T-helper 1 cell treated with Interleukin-12 subunit alpha and Interleukin-12 subunit beta and Interleukin-4 antibody, amounts not matched to agents 30 ng/mL and 1 ng/mL, for 36 hours (primary cell): Measurements from ENCODE around the gene PDIK1L. TPM values are rescaled to one million over a fixed set of nuclear protein-coding genes. Genes with fewer than 3 reads are reported as not detected.

Experiments used
- intact Hi-C: fragments of 100-400 bp; cut with micrococcal nuclease; formaldehyde crosslinking; loops from one replicate; pipeline ENCODE4 v1.15.1; 2024
- total RNA-seq: library from RNA; stranded (reverse); gene quantifications from 2 replicates; pipeline ENCODE4 v1.2.3, GENCODE V29; 2022

The PDIK1L gene
- total RNA-seq, 1 donor from 2014 or later: 17.4 TPM

DNA sequence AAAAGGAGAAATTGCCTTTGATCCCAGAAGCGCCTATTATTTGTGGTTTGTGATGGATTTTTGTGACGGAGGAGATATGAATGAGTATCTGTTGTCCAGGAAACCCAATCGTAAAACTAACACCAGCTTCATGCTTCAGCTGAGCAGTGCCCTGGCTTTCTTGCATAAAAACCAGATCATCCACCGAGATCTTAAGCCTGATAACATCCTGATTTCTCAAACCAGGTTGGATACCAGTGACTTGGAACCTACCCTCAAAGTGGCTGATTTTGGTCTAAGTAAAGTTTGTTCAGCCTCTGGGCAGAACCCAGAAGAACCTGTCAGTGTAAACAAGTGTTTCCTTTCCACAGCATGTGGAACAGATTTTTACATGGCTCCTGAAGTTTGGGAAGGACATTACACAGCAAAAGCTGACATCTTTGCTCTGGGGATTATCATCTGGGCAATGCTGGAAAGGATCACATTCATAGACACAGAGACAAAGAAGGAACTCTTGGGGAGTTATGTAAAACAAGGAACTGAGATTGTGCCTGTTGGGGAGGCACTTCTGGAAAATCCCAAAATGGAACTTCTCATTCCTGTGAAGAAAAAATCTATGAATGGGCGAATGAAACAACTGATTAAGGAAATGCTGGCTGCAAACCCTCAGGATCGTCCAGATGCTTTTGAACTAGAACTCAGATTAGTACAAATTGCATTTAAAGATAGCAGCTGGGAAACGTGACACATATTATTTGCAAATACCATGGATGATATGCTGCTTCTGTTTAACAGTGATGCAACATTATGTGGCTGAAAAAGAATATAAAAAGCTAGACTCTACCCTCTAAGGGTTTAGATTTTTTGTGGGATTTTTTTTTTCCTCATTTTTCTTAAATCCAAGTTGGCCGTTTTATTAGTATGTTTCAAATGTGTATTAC lies 10.5 kb downstream of the PDIK1L start:
- intact Hi-C loops: no loop called here

DNA sequence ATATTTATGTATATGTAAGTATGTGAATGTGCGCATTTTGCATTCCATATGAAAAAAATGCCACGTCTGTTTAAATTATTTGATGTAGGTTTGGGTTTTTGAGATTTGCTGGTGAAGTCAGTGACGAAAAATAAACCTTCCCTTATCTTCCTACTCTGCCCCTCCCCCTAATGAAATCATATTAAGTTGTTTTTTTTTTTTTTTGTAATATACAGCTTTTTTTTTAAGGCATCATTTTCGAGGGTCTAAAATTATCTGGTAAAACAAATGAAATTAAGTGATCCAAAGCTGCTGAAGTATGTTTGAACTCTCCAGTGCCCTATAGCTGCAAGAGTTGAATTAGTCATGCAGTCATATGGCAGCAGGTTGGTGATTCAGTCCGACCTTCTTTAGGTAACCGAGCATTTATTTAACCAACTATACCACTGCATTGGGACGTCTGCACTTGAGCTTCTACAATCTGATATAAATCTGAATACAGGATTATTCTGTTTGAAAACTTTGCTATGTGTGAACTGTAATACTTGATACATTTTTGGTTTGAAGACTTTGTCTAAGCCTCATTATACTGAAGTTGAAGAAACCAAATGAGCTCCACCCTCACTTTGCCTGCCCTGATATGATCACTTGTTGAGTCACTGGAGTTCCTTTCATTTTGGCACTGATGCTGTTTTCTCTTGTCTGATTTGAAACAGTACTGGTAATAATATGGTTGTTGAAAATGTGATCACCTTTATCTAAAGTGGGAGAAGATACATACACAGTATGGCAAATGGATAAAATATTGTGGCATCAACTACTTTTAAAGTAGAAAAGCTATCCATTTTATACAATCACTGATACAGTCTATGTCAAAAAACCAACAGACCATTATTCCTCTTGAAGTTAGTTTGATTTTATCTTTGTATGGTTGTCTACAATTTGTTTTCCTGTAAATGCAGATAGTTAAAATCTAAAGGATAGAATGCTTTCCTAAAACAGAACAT lies 11.7 kb downstream of the PDIK1L start:
- intact Hi-C loops: no loop called here

DNA sequence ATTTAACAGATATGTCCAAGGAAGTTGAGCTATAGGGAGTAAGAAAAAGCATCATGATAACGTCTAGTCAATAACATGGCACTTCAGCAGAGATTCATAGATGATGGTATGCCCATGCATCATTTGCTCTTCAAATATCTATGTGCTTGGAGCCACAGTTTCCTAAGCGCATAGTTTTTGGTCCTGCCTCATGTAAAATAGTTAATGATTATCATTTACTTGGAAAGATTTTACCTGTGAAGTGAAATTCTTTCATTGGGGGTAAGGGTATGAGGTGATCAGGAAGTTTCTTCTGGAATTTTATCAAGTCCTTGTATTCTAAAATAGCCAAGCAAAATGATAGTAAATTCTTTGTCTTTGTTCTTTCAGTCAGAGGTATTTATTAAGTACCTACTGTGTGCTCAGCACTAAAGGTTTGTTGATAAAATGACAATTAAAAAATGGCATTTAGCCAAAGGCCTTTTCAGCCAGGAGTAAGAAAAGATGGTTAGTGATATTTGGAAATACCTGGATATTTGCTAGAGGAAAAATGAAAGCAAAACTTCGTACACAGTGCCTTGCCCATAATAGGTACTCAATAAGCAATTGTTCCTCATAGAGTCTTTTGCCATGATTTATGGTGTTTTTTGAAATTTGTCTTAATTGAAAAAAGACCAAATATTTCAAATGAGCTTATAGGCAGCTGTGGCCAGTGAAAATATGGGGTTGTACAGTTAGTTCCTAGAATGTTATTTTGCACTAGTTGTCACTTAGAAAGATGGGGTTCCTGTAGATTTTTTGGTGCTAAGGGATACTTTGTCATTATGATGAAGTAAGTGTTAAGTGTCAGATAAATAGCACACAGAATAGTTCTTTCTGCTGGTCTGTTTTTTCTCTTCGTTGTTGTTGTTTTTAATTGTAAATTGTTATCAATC lies 13.1 kb downstream of the PDIK1L start:
- intact Hi-C loops: loop anchor here (5.0 kb wide), 3 partner anchors 153 to 692 kb away; partner anchors contain the start of genes HMGN2 and MACO1

DNA sequence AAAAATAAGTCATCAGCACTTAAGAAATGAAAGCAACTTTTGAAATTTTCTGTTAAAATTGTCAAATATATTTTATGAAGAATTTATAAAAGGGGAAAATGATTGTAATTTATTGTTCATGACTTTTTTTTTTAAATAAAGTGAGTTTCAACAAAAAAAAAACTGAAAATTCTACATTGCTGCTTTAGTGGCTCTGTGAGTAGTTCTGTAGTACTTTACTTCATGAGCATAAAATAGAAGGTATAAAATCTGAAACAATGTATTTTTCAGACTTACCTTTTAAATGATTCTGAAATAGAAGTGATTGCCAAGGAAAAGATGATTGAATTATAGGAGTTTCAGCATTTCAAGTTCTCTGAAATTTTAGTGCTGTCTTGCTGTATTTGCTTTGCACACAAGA lies 13.8 kb downstream of the PDIK1L start:
- intact Hi-C loops: loop anchor here (5.0 kb wide), 3 partner anchors 152 to 693 kb away; partner anchors contain the start of genes HMGN2 and MACO1

DNA sequence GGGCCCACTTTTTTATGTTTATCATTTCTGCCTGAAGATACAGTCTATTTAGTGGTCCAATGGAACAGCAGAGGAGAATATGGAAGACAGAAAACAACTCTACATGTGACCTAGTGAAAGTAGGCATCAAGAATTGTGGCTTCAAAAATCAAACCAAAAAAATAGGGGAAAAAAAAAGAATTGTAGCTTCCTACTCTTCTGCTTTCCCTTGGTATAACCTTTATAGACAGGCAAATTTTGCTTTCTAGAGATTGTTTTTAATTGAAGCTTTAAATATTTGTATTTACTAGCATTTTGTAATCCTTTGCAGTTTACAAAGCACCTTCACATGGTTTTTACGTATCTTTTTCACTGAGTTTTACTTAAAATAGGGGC lies 14.3 kb downstream of the PDIK1L start:
- intact Hi-C loops: loop anchor here (1.0 to 5.0 kb wide), 9 partner anchors 15 to 694 kb away; partner anchors contain the start of genes CEP85, HMGN2, MACO1 and PAFAH2

DNA sequence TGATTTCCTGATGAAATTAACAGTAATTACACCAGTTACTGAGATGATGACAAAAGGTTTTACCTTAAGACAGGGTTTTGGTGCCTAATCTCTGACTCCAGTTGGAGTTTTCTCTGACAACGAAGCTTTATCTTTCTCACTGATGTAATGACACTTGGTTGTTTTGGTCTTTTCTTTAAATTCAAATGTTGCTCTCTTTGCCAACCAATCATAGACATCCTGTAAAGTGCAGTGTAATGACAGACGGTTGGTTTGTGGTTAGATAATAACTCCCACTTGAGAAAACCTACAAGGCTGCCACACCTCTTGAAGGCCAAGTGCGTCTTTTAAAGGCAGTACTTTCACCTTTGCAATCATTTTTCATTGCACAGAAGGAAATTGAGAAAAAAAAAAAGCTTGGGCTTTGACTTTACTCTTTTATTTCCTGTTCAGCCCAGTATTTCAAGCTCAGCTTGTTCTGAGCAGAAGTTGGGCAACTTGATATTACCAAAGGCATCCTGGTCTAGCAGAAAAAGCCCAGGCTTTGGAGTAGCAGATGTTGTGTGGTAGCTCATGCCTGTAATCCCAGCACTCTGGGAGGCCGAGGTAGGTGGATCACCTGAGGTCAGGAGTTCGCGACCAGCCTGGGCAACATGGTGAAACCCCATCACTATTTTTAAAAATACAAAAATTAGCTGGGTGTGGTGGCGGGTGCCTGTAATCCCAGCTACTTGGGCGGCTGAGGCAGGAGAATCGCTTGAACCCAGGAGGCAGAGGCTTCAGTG lies 14.9 kb downstream of the PDIK1L start:
- intact Hi-C loops: loop anchor here (1.0 to 5.0 kb wide), 9 partner anchors 15 to 694 kb away; partner anchors contain the start of genes CEP85, HMGN2, MACO1 and PAFAH2

DNA sequence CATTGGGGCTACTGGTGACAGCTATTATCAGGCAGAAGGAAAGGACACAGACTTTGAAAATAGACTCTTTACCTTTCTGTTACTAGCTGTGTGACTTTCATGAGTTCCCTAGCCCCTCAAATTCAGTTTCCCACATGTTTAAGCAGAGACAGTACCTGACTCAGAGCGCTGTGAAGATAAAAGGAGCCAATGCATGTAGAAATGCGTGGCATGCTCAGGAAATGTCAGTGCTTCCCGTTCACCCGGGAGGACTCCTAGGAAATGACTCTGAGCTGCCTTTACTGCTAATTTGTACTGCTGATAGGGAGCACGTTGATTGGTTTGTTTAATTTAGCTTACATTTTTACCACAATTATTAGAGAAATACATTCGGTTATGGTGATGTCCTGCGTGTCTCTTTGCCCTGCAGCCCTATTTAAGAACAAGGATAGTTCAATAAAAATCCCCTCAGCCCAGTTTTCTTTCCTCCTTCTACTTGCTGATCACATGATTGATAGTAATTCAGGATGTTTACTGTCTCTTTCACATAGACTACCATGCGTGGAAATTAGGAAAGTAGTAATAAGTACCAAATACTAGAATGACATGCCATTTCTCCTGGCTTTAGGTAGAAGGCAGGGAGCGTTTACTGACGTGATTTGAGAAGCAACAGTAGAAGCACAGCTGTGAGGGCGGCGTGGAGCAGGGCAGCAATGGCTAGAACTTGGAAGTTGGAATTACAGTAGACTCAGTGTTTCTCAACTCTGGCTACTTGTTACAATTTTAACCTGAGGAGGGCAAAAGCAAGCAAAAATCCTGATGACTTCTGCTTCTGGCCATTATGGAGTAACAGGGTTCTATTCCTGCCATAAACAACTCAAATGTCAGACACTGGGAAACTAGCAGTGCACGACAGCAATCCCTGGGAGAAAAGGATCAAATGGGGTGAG lies 15.9 kb downstream of the PDIK1L start:
- intact Hi-C loops: loop anchor here (5.0 kb wide), 3 partner anchors 150 to 695 kb away; partner anchors contain the start of genes HMGN2 and MACO1

DNA sequence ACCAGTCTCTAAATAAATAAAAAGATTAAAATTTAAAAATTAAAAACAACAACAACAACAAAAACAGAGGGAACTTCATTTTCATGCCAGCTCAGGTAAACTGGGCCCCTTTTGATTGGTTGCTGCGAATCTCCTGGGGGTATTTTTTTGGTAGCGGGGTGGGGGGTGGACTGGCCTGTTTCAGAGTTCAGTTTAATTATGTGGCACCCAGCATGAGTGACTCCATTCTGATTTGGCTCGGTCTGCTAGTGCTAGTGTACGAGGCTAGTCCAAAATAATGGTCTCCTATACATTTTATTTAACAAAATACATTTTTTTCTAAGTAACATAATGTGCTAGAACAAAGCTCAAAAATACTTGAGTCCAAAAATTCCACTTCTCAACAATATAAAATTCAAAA lies 18.2 kb downstream of the PDIK1L start:
- intact Hi-C loops: loop anchor here (5.0 kb wide), 3 partner anchors 148 to 697 kb away; partner anchors contain the start of genes HMGN2 and MACO1

DNA sequence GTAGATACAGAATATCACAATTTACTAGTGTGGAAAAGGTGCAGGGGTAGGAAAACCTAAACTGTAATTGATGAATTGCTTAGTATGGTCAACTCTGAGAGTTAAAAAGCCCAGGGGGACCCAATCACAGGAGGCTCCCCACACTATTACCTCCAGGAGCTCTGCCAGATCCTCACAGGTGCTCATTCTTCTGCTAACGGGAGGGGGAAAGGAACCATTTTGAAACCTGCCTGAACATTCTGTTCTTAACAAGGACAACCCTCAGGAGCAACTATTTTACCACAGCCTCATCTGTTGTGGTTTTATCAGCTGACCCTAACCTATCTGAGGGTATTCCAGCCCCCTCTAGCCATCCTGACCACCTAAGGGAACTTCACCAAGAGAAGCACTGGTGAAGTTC lies 19.1 kb downstream of the PDIK1L start:
- intact Hi-C loops: no loop called here

DNA sequence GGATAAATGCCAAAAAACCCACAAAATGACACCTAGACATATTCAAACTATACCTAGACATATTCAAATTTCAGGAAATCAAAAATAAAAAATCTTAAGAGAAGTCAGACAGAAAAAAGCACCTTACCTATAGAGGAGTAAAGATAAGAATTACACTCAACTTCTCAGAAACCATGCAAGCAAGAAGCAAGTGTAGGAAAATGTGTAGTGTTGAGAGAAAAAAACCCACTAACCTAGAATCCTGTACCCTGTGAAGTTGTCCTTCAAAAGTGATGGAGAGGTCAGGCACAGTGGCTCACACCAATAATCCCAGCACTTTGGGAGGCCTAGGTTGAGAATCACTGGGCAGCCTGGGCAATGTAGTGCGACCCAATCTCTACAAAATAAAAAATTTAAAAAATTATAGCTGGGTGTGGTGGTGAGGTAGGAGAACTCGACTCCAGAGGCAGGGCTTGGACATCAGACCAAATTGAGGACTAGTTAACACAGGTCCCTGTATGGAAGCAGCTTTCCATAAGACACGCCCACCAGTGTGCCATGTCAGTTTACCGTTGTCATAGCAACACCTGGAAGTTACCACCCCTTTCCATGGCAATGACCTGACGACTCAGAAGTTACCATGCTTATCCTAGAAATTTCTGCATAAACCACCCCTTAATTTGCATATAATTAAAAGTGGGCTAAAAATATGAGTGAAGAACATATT lies 20.7 kb downstream of the PDIK1L start:
- intact Hi-C loops: no loop called here

DNA sequence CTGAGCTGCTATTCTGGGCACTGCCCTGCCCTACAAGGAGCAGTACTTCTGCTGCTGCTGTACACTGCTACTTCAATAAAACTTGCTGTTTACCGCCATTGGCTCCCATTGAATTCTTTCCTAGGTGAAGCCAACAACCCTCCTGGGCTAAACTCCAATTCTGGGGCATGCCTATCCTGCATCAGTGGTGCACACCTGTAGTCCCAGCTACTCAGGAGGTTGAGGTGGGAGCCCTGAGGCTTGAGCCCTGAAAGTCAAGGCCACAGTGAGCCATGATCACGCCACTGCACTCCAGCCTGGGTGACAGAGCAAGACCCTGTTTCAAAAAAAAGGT lies 21.2 kb downstream of the PDIK1L start:
- intact Hi-C loops: no loop called here

DNA sequence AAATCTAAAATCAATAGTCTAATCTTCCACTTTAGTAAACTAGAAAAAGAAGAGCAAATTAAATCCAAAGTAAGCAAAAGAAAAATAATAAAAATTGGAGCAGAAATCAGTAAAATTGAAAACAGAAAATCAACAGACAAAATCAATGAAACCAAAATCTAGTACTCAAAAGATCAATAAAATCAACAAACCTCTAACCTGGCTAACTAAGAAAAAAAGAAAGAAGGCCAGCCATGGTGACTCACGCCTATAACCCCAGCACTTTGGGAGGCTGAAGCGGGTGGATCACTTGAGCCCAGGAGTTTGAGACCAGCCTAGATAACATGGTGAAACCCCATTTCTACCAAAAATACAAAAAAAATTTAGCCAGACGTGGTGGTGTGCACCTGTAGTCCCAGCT lies 22.8 kb downstream of the PDIK1L start:
- intact Hi-C loops: no loop called here

DNA sequence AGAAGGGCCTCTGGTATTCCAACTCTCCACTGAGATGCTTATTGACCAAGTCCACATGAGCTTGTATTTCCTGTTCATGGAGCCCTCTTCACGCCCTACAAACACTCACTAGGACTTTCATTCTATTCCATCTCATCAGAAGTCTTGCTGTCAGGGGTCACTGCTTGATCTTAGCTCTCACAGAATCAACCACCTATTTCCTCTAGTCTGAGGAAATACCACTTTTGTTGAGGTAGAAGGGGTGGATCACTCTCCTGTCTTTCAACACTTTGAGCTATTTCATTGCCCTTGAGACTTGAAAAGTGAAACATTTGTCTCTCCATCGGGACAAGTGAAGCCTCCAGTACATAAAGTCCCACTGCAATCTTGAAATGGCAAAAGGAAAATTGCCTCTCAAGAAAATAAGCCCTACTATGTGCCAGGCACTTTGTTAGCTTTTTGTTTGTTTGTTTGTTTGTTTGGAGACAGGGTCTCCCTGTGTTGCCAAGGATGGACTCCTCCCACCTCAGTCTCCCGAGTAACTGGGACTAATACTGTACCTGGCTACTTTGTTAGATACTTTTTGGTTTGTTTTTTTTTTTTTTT lies 27.4 kb downstream of the PDIK1L start:
- intact Hi-C loops: no loop called here

DNA sequence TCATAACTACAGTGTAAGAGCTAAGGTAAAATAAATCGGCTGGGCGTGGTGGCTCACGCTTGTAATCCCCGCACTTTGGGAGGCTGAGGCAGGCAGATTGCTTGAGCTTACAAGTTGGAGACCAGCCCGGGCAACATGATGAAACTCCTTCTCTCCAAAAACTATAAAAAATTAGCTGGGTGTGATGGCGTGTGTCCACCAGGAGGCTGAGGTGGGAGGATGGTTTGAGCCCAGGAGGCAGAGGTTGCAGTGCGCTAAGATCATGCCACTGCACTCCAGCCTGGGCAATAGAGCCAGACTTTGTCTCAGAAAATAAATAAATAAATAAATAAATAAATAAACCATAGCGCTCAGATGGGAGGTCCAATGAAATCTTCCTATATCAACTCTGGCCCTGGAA lies 30.5 kb downstream of the PDIK1L start:
- intact Hi-C loops: no loop called here

DNA sequence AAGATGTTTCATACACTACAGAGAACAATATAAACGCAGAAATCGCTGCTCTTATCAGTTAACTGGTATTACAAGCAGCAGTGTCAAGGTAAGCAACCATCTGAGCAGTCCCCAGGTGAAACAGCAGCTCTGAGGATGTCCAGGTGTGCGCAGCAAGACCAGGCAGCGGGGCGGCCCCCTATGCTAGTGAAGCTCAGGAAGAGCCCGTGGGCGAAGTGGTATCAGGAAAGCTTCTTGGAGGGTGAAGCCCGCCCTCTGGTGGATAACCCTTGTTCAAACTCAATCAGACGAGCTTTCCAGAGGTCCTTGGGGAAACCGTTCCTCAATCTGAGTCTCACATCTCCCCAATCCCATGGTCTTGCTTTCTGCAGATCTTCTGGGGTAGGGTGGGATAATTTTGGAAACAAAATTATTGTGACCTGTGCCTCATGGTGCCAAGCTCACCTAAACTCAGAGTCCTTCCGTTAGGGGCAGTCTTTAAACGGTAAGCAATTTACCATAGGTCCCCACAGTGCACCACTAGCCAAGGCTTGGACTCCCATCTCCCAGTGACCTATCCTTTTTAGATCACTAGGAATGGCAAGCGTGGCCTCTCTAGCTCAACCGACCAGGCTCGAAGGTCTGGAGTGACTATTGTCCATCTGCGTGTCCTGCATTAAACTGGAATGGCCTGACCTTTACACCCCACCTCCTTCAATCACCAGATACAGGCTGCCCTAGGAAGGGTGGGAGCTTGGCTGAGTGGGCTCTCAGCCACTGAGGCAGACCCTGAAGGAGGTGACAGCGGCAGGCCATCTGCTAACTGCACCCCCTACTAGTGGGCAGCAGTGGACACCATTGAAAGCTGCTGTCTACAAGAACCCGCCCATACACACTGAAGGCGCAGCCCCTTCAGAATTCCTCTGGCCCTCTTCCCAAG lies 33.7 kb downstream of the PDIK1L start:
- intact Hi-C loops: loop anchor here (1.0 kb wide), 6 partner anchors 19 to 250 kb away; partner anchors contain the start of gene PDIK1L

DNA sequence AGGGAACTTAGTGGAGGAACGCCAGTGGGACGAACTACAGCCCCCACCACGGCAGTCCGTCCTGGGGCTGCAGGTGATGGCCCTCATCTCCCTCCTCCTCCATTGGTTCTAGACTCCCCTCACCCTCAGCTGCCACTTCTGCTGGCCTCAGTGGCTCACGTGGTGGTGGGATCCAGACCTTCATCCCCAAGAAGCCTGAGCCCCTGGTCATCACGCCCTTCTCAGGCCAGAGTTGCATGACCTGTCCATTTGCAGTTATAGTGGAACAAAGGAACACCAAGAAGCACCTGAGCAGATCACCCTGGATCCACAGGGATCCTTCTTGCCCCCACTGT lies 34.3 kb downstream of the PDIK1L start:
- intact Hi-C loops: loop anchor here (1.0 kb wide), 6 partner anchors 19 to 251 kb away; partner anchors contain the start of gene PDIK1L

DNA sequence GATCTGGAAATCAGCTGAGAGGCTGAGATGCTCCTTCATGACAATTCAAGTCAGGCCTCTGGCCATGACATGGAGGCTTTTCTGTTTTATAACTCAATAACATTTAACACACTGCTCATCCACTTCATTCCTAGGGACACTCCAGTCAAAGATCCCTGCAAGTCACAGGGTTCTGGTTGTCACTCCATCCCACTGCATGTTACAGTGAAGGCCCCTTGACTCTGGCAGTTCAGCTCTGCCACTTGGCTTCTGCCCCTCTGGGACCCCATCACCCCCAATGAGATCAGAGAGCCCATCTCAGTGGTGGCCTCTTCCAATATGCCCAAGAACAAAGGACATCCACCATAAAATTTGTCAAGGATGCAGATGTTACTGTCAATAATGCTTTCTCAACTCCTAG lies 37.3 kb downstream of the PDIK1L start:
- intact Hi-C loops: no loop called here
